ENCODE results near the gene AGMAT. TPM values are rescaled to one million over a fixed set of nuclear protein-coding genes. Genes with fewer than 3 reads are reported as not detected.

The AGMAT gene
- polyA plus RNA-seq, 2 of the 4 experiments (the other 2 are of a cell fraction): 10.3 to 13.1 TPM

DNA sequence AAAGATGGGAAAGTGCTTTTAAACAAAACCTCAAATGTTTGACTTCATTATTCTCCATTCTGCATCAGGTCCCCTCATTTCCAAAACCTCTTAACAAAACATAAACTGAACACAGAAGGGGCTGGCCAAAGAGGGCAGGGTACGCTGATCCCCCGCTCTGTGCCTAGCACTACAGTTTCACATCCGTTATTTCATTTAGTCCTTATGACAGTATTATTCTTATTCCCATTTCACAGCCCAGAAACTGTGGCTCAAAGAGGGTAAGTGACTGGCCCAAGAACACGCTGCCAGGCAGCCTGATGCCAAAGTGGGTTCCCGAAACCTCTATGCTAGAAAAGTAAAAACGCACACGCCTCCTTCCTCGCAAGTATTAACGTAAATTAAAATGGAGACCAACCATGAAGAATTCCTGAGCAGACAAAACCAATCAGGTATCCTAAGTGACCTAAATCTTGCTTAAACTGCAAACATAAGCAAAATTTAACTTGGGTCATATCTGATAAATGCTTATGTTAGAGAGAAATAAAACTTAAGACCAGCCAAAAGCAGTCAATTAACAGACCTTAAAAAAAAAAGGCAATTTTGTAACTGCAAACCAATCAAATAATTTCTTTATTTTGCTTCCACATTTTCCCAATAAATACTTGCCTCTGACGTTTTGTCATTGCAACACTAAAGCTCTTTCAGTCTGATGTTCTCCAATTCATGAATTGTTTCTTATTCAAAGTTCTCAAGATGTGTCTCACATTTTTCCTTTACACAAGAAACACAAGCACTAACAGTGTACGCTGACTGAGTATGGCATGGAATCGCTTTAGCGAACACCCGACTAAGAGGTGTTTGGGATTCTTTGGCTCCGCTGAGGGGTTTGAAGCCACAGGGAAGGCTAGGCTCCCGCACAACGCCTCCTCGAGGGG lies 61.5 kb downstream of the AGMAT start:
- H3K4me3 ChIP-seq: peak overlapping the region; percentile 76
- ChIA-PET CTCF (interaction anchor here (0.6 to 1.2 kb wide), 2 partner anchors 9 to 238 kb away, joined by 3 read pairs; no protein-coding TSS in a partner anchor), POLR2A (interaction anchor here (0.6 kb wide), 1 partner anchor 323 kb away, joined by 5 read pairs; no protein-coding TSS in a partner anchor)
- TF ChIP-seq BHLHE40 (IDR thresholded peaks at IDR 0.05; ENCODE audit: low read depth, low read length) (no peak), RNF2 (IDR thresholded peaks at IDR 0.05; ENCODE audit: borderline replicate concordance, low read depth) (no peak), MAFK (IDR thresholded peaks at IDR 0.05; ENCODE audit: partially characterized antibody) (peak; percentile 84), CBX8 (IDR thresholded peaks at IDR 0.05) (no peak)
- TF ChIP-seq, protein P1, sequence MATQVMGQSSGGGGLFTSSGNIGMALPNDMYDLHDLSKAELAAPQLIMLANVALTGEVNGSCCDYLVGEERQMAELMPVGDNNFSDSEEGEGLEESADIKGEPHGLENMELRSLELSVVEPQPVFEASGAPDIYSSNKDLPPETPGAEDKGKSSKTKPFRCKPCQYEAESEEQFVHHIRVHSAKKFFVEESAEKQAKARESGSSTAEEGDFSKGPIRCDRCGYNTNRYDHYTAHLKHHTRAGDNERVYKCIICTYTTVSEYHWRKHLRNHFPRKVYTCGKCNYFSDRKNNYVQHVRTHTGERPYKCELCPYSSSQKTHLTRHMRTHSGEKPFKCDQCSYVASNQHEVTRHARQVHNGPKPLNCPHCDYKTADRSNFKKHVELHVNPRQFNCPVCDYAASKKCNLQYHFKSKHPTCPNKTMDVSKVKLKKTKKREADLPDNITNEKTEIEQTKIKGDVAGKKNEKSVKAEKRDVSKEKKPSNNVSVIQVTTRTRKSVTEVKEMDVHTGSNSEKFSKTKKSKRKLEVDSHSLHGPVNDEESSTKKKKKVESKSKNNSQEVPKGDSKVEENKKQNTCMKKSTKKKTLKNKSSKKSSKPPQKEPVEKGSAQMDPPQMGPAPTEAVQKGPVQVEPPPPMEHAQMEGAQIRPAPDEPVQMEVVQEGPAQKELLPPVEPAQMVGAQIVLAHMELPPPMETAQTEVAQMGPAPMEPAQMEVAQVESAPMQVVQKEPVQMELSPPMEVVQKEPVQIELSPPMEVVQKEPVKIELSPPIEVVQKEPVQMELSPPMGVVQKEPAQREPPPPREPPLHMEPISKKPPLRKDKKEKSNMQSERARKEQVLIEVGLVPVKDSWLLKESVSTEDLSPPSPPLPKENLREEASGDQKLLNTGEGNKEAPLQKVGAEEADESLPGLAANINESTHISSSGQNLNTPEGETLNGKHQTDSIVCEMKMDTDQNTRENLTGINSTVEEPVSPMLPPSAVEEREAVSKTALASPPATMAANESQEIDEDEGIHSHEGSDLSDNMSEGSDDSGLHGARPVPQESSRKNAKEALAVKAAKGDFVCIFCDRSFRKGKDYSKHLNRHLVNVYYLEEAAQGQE (IDR thresholded peaks at IDR 0.05): peak; percentile 38; the same call in 1 of the 2 replicates
- peak overlapping the region; percentile 70 for H3K4me2 ChIP-seq
- FAIRE-seq (no peak), ATAC-seq (no peak), DNase-seq (ENCODE audit: low read depth in 1 of 2, low spot score in 1 of 2) (peak in 1 of 2 experiments; percentile 6)
- peaks cover 14% of the 10 kb centered on the region; the same call in 2 of the 3 replicates for H3K4me1 ChIP-seq
- WGBS (ENCODE audit: missing lambda C conversion rate): 59% methylated on average over 13 of the region's 18 CpGs
- H3K9me3 ChIP-seq: no peaks in the 10 kb centered on the region
- peak overlapping the region; percentile 84 to 88 for H3K27ac ChIP-seq

DNA sequence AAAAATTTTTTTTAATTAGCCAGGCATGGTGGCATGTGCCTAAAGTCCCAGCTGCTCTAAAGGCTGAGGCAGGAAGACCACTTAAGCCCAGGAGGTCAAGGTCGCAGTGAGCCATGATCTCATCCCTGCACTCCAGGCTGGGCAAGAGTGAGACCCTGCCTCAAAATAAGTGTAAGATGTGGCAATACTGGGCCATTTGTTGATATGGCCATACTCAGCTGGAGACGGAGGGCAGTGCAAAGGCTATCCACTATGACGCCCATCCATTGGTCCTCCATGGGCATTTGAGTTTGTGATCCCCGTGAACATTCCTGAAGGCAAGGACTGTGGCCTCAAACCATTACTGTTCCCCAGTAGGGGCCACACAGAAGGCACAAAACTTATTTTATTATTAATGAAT lies 62.3 kb downstream of the AGMAT start:
- TF ChIP-seq JUN (IDR thresholded peaks at IDR 0.05): no peak
- no peak for TF ChIP-seq NFE2L2 (conservative IDR thresholded peaks at IDR 0.05; ENCODE audit: low read length)
- TF ChIP-seq HOXB13 (CRISPR knock-in tag; IDR thresholded peaks at IDR 0.05; ENCODE audit: low read depth): no peak
- TF ChIP-seq ZC3H11A (IDR thresholded peaks at IDR 0.05): no peak
- TF ChIP-seq MAFK (IDR thresholded peaks at IDR 0.05; ENCODE audit: partially characterized antibody): no peak
- TF ChIP-seq RAD21 (conservative IDR thresholded peaks at IDR 0.05 in 1 of 2, IDR thresholded peaks at IDR 0.05 in 1 of 2): no peak
- no peak for TF ChIP-seq CHD4 (IDR thresholded peaks at IDR 0.05; ENCODE audit: borderline replicate concordance)
- TF ChIP-seq, protein P2, sequence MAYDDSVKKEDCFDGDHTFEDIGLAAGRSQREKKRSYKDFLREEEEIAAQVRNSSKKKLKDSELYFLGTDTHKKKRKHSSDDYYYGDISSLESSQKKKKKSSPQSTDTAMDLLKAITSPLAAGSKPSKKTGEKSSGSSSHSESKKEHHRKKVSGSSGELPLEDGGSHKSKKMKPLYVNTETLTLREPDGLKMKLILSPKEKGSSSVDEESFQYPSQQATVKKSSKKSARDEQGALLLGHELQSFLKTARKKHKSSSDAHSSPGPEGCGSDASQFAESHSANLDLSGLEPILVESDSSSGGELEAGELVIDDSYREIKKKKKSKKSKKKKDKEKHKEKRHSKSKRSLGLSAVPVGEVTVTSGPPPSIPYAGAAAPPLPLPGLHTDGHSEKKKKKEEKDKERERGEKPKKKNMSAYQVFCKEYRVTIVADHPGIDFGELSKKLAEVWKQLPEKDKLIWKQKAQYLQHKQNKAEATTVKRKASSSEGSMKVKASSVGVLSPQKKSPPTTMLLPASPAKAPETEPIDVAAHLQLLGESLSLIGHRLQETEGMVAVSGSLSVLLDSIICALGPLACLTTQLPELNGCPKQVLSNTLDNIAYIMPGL (CRISPR knock-in tag; IDR thresholded peaks at IDR 0.05; ENCODE audit: borderline replicate concordance): no peak
- TF ChIP-seq HOXB5 (CRISPR knock-in tag; IDR thresholded peaks at IDR 0.05): no peak
- TF ChIP-seq MAX (IDR thresholded peaks at IDR 0.05): no peak
- no peak for TF ChIP-seq RARB (CRISPR knock-in tag; IDR thresholded peaks at IDR 0.05)
- TF ChIP-seq, protein P3, sequence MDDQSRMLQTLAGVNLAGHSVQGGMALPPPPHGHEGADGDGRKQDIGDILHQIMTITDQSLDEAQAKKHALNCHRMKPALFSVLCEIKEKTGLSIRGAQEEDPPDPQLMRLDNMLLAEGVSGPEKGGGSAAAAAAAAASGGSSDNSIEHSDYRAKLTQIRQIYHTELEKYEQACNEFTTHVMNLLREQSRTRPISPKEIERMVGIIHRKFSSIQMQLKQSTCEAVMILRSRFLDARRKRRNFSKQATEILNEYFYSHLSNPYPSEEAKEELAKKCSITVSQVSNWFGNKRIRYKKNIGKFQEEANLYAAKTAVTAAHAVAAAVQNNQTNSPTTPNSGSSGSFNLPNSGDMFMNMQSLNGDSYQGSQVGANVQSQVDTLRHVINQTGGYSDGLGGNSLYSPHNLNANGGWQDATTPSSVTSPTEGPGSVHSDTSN (IDR thresholded peaks at IDR 0.05): no peak
- no peak for TF ChIP-seq RNF2 (IDR thresholded peaks at IDR 0.05; ENCODE audit: borderline replicate concordance, low read depth)
- TF ChIP-seq CTCF (IDR thresholded peaks at IDR 0.05): no peak
- no peak for TF ChIP-seq JUNB (IDR thresholded peaks at IDR 0.05)
- TF ChIP-seq FOSB (CRISPR knock-in tag; IDR thresholded peaks at IDR 0.05): no peak
- TF ChIP-seq, protein P4, sequence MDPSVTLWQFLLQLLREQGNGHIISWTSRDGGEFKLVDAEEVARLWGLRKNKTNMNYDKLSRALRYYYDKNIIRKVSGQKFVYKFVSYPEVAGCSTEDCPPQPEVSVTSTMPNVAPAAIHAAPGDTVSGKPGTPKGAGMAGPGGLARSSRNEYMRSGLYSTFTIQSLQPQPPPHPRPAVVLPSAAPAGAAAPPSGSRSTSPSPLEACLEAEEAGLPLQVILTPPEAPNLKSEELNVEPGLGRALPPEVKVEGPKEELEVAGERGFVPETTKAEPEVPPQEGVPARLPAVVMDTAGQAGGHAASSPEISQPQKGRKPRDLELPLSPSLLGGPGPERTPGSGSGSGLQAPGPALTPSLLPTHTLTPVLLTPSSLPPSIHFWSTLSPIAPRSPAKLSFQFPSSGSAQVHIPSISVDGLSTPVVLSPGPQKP (IDR thresholded peaks at IDR 0.05; ENCODE audit: low read depth, low read length): no peak
- Histone ChIP-seq H3K4me2 (peak overlapping the region; percentile 70), H3K4me1 (peaks cover 9% of the 10 kb centered on the region; the same call in 2 of the 3 replicates), H3K4me3 (no peak overlapping the region), H3K9me3 (no peaks in the 10 kb centered on the region), H3K27ac (no peak overlapping the region)
- ChIA-PET POLR2A (no interaction called here), CTCF (no interaction called here)
- no peak for ATAC-seq
- FAIRE-seq: no peak
- no peak for DNase-seq (ENCODE audit: low read depth in 1 of 2, low spot score in 1 of 2)
- 90% methylated on average over 4 of the region's 4 CpGs for WGBS (ENCODE audit: missing lambda C conversion rate)
